Neural cell (in vitro differentiated cells): ENCODE measurements around the gene SYP.

Experiments used
- SMC3 ChIP-seq: fragments of 450-650 bp; conservative IDR thresholded peaks from 2 replicates; pipeline ENCODE4 v1.6.1; 2014; ENCODE audit warnings: antibody characterized with exemption, mild to moderate bottlenecking, moderate library complexity; ENCODE audit not compliant: poor library complexity
- TAF1 ChIP-seq: IDR thresholded peaks from 2 replicates; pipeline ENCODE4 v1.6.1; 2012; ENCODE audit warnings: low read depth

- TF ChIP-seq TAF1, result no peak
- TF ChIP-seq SMC3, result no peak
Measured at GRCh38 chrX:49242545-49243066, 42.6 kb upstream of the SYP start.
